ENCODE data around the gene NSL1. TPM values are rescaled to one million over a fixed set of nuclear protein-coding genes. Genes with fewer than 3 reads are reported as not detected.

NSL1 gene
- polyA plus RNA-seq, 1 experiment: 16.4 TPM

- H3K36me3 ChIP-seq (ENCODE audit: control insufficient read depth, insufficient read depth, low read length): no peaks in the 10 kb centered on the region
- no peak for TF ChIP-seq CTCF (IDR thresholded peaks at IDR 0.05; ENCODE audit: insufficient read depth, low read depth, low read length)
- no peak for DNase-seq (ENCODE audit: low read depth)
- no peaks in the 10 kb centered on the region for H3K27me3 ChIP-seq (ENCODE audit: control insufficient read depth, insufficient read depth, low read length)
- H3K4me3 ChIP-seq (ENCODE audit: low read depth, low read length): no peak overlapping the region
- ChIA-PET POLR2A (no interaction called here), CTCF (interaction anchor here (1.0 to 1.4 kb wide), 5 partner anchors 9 to 81 kb away, joined by 3 read pairs; no protein-coding TSS in a partner anchor)
Measured at GRCh38 chr1:212746546-212746945, 45.0 kb downstream of the NSL1 start.

- H3K36me3 ChIP-seq (ENCODE audit: control insufficient read depth, insufficient read depth, low read length): no peaks in the 10 kb centered on the region
- ChIA-PET CTCF (interaction anchor here (0.6 to 1.5 kb wide), 4 partner anchors 10 to 268 kb away, joined by 3 to 4 read pairs (median 4); no protein-coding TSS in a partner anchor), POLR2A (no interaction called here)
- TF ChIP-seq CTCF (IDR thresholded peaks at IDR 0.05; ENCODE audit: insufficient read depth, low read depth, low read length): no peak
- no peak overlapping the region for H3K4me3 ChIP-seq (ENCODE audit: low read depth, low read length)
- no peak for DNase-seq (ENCODE audit: low read depth)
- H3K27me3 ChIP-seq (ENCODE audit: control insufficient read depth, insufficient read depth, low read length): no peaks in the 10 kb centered on the region
Measured at GRCh38 chr1:212745303-212745702, 46.3 kb downstream of the NSL1 start.

- H3K4me3 ChIP-seq (ENCODE audit: low read depth, low read length): no peak overlapping the region
- DNase-seq (ENCODE audit: low read depth): no peak
- POLR2A ChIA-PET: no interaction called here
- H3K36me3 ChIP-seq (ENCODE audit: control insufficient read depth, insufficient read depth, low read length): no peaks in the 10 kb centered on the region
- H3K27me3 ChIP-seq (ENCODE audit: control insufficient read depth, insufficient read depth, low read length): no peaks in the 10 kb centered on the region
- no peak for TF ChIP-seq CTCF (IDR thresholded peaks at IDR 0.05; ENCODE audit: insufficient read depth, low read depth, low read length)
- CTCF ChIA-PET: interaction anchor here (0.9 to 1.5 kb wide), 3 partner anchors 12 to 267 kb away, joined by 3 to 4 read pairs (median 3); no protein-coding TSS in a partner anchor
Measured at GRCh38 chr1:212743901-212744475, 47.6 kb downstream of the NSL1 start.

- Histone ChIP-seq H3K36me3 (ENCODE audit: control insufficient read depth, insufficient read depth, low read length) (no peaks in the 10 kb centered on the region), H3K27me3 (ENCODE audit: control insufficient read depth, insufficient read depth, low read length) (no peaks in the 10 kb centered on the region), H3K4me3 (ENCODE audit: low read depth, low read length) (no peak overlapping the region)
- TF ChIP-seq CTCF (IDR thresholded peaks at IDR 0.05; ENCODE audit: insufficient read depth, low read depth, low read length): no peak
- POLR2A ChIA-PET: no interaction called here
- CTCF ChIA-PET: interaction anchor here (4.3 kb wide), 1 partner anchor 12 kb away, joined by 23 read pairs; no protein-coding TSS in a partner anchor
- no peak for DNase-seq (ENCODE audit: low read depth)
Measured at GRCh38 chr1:212738330-212738729, 53.2 kb downstream of the NSL1 start.

GRCh38 chr1:212737559-212737958 lies 54.0 kb downstream of the NSL1 start:
- TF ChIP-seq CTCF (IDR thresholded peaks at IDR 0.05; ENCODE audit: insufficient read depth, low read depth, low read length): no peak
- POLR2A ChIA-PET: no interaction called here
- CTCF ChIA-PET: interaction anchor here (0.8 to 4.3 kb wide), 2 partner anchors 9 to 13 kb away, joined by 3 to 23 read pairs; no protein-coding TSS in a partner anchor
- Histone ChIP-seq H3K4me3 (ENCODE audit: low read depth, low read length) (no peak overlapping the region), H3K27me3 (ENCODE audit: control insufficient read depth, insufficient read depth, low read length) (no peaks in the 10 kb centered on the region), H3K36me3 (ENCODE audit: control insufficient read depth, insufficient read depth, low read length) (no peaks in the 10 kb centered on the region)
- DNase-seq (ENCODE audit: low read depth): no peak
